B cell (primary cell): ENCODE measurements around the gene LAMA2.

ENCODE experiments used
- EZH2 ChIP-seq: IDR thresholded peaks from 2 replicates; pipeline ENCODE4 v1.6.1; 2012; ENCODE audit warnings: borderline replicate concordance, low read depth, mild to moderate bottlenecking, moderate library complexity, low read length; ENCODE audit not compliant: insufficient read depth, poor library complexity, severe bottlenecking
- TF ChIP-seq, protein P1 (sequence below): fragments of 200-600 bp; IDR thresholded peaks from one replicate; pipeline ENCODE4 v1.8.0; 2022; ENCODE audit warnings: antibody characterized with exemption, mild to moderate bottlenecking

DNA sequence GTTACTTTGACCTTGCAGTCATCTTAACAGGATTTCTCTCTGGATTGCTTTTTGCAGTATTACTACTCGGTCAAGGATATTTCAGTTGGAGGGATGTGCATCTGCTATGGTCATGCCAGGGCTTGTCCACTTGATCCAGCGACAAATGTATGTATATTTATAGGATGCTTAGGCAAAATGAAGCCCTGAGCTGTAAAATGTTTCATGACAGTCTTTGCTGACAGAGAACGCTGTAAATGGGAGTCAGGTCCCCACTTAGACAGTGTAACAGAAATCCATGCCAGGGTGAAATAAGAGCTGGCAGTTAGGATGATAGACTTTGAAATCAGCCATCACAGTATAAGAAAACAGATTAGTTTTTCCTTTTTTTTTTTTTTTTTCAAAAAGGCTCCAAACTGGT, 264.0 kb downstream of the LAMA2 start:
- TF ChIP-seq, protein P1, sequence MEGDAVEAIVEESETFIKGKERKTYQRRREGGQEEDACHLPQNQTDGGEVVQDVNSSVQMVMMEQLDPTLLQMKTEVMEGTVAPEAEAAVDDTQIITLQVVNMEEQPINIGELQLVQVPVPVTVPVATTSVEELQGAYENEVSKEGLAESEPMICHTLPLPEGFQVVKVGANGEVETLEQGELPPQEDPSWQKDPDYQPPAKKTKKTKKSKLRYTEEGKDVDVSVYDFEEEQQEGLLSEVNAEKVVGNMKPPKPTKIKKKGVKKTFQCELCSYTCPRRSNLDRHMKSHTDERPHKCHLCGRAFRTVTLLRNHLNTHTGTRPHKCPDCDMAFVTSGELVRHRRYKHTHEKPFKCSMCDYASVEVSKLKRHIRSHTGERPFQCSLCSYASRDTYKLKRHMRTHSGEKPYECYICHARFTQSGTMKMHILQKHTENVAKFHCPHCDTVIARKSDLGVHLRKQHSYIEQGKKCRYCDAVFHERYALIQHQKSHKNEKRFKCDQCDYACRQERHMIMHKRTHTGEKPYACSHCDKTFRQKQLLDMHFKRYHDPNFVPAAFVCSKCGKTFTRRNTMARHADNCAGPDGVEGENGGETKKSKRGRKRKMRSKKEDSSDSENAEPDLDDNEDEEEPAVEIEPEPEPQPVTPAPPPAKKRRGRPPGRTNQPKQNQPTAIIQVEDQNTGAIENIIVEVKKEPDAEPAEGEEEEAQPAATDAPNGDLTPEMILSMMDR: no peak
- TF ChIP-seq EZH2: no peak
